Measurements from ENCODE around the gene SERPINB2. TPM values are rescaled to one million over a fixed set of nuclear protein-coding genes. Genes with fewer than 3 reads are reported as not detected.

Gene SERPINB2
- total and polyA plus RNA-seq, 4 donors = 0.25 to 2.0 (median 0.62) TPM

- ATAC-seq (ENCODE audit: low FRiP score) = no peak
- DNase-seq = no peak
- Histone ChIP-seq H3K27ac (ENCODE audit: low read depth in 1 of 2, low read length in 2 of 2) (no peak overlapping the region), H3K4me1 (ENCODE audit: control insufficient read depth in 1 of 2, insufficient read depth in 2 of 2, low read length in 2 of 2) (no peaks in the 10 kb centered on the region), H3K27me3 (ENCODE audit: control insufficient read depth in 1 of 2, insufficient read depth in 2 of 2, low read length in 1 of 2) (no peaks in the 10 kb centered on the region), H3K4me3 (ENCODE audit: low read length in 2 of 2) (no peak overlapping the region), H3K9me3 (ENCODE audit: control insufficient read depth, low read length) (no peaks in the 10 kb centered on the region), H3K36me3 (ENCODE audit: control insufficient read depth in 1 of 2, insufficient read depth in 2 of 2, low read length in 1 of 2) (no peaks in the 10 kb centered on the region)
- intact Hi-C loops (cut with DNase I) = no loop called here
- WGBS, 2 donors = 86 to 90% methylated on average over 4 of the region's 4 CpGs
Observed at GRCh38 chr18:63892566-63892965, 5.1 kb downstream of the SERPINB2 start.

GRCh38 chr18:63894106-63894772 is 6.7 kb downstream of the SERPINB2 start:
- H3K27ac ChIP-seq (ENCODE audit: low read depth in 1 of 2, low read length in 2 of 2) = no peak overlapping the region
- no peak overlapping the region for H3K4me3 ChIP-seq (ENCODE audit: low read length in 2 of 2)
- ATAC-seq (ENCODE audit: low FRiP score) (no peak), DNase-seq (no peak)
- no peaks in the 10 kb centered on the region for H3K4me1 ChIP-seq (ENCODE audit: control insufficient read depth in 1 of 2, insufficient read depth in 2 of 2, low read length in 2 of 2)
- no peaks in the 10 kb centered on the region for H3K9me3 ChIP-seq (ENCODE audit: control insufficient read depth, low read length)
- WGBS, 2 donors = 90 to 93% methylated on average over 6 of the region's 6 CpGs
- no peaks in the 10 kb centered on the region for H3K27me3 ChIP-seq (ENCODE audit: control insufficient read depth in 1 of 2, insufficient read depth in 2 of 2, low read length in 1 of 2)
- no peaks in the 10 kb centered on the region for H3K36me3 ChIP-seq (ENCODE audit: control insufficient read depth in 1 of 2, insufficient read depth in 2 of 2, low read length in 1 of 2)
- intact Hi-C loops (cut with DNase I) = no loop called here

- no peaks in the 10 kb centered on the region for H3K9me3 ChIP-seq (ENCODE audit: control insufficient read depth, low read length)
- intact Hi-C loops (cut with DNase I) = no loop called here
- ATAC-seq (ENCODE audit: low FRiP score) (no peak), DNase-seq (no peak)
- no peak overlapping the region for H3K4me3 ChIP-seq (ENCODE audit: low read length in 2 of 2)
- H3K4me1 ChIP-seq (ENCODE audit: control insufficient read depth in 1 of 2, insufficient read depth in 2 of 2, low read length in 2 of 2) = no peaks in the 10 kb centered on the region
- 72 to 79% methylated on average over 6 of the region's 6 CpGs for WGBS, 2 donors
- no peaks in the 10 kb centered on the region for H3K27me3 ChIP-seq (ENCODE audit: control insufficient read depth in 1 of 2, insufficient read depth in 2 of 2, low read length in 1 of 2)
- no peak overlapping the region for H3K27ac ChIP-seq (ENCODE audit: low read depth in 1 of 2, low read length in 2 of 2)
- H3K36me3 ChIP-seq (ENCODE audit: control insufficient read depth in 1 of 2, insufficient read depth in 2 of 2, low read length in 1 of 2) = no peaks in the 10 kb centered on the region
Observed at GRCh38 chr18:63895190-63895589, 7.7 kb downstream of the SERPINB2 start.

- H3K27ac ChIP-seq (ENCODE audit: low read depth in 1 of 2, low read length in 2 of 2) = no peak overlapping the region
- ATAC-seq (ENCODE audit: low FRiP score) (no peak), DNase-seq (no peak)
- H3K27me3 ChIP-seq (ENCODE audit: control insufficient read depth in 1 of 2, insufficient read depth in 2 of 2, low read length in 1 of 2) = no peaks in the 10 kb centered on the region
- H3K9me3 ChIP-seq (ENCODE audit: control insufficient read depth, low read length) = no peaks in the 10 kb centered on the region
- intact Hi-C loops (cut with DNase I) = no loop called here
- H3K4me1 ChIP-seq (ENCODE audit: control insufficient read depth in 1 of 2, insufficient read depth in 2 of 2, low read length in 2 of 2) = no peaks in the 10 kb centered on the region
- H3K36me3 ChIP-seq (ENCODE audit: control insufficient read depth in 1 of 2, insufficient read depth in 2 of 2, low read length in 1 of 2) = no peaks in the 10 kb centered on the region
- WGBS, 2 donors = 79 to 88% methylated on average over 4 of the region's 4 CpGs
- H3K4me3 ChIP-seq (ENCODE audit: low read length in 2 of 2) = no peak overlapping the region
Observed at GRCh38 chr18:63897072-63897471, 9.6 kb downstream of the SERPINB2 start.

GRCh38 chr18:63899206-63899605 is 11.7 kb downstream of the SERPINB2 start:
- H3K4me1 ChIP-seq (ENCODE audit: control insufficient read depth in 1 of 2, insufficient read depth in 2 of 2, low read length in 2 of 2) = no peaks in the 10 kb centered on the region
- no peak for DNase-seq
- no peak for ATAC-seq (ENCODE audit: low FRiP score)
- intact Hi-C loops (cut with DNase I) = no loop called here
- no peak overlapping the region for H3K4me3 ChIP-seq (ENCODE audit: low read length in 2 of 2)
- H3K9me3 ChIP-seq (ENCODE audit: control insufficient read depth, low read length) = no peaks in the 10 kb centered on the region
- H3K36me3 ChIP-seq (ENCODE audit: control insufficient read depth in 1 of 2, insufficient read depth in 2 of 2, low read length in 1 of 2) = no peaks in the 10 kb centered on the region
- no peak overlapping the region for H3K27ac ChIP-seq (ENCODE audit: low read depth in 1 of 2, low read length in 2 of 2)
- no peaks in the 10 kb centered on the region for H3K27me3 ChIP-seq (ENCODE audit: control insufficient read depth in 1 of 2, insufficient read depth in 2 of 2, low read length in 1 of 2)

- 89 to 90% methylated on average over 1 of the region's 1 CpG for WGBS, 2 donors
- Histone ChIP-seq H3K27ac (ENCODE audit: low read depth in 1 of 2, low read length in 2 of 2) (no peak overlapping the region), H3K4me3 (ENCODE audit: low read length in 2 of 2) (no peak overlapping the region), H3K4me1 (ENCODE audit: control insufficient read depth in 1 of 2, insufficient read depth in 2 of 2, low read length in 2 of 2) (no peaks in the 10 kb centered on the region), H3K36me3 (ENCODE audit: control insufficient read depth in 1 of 2, insufficient read depth in 2 of 2, low read length in 1 of 2) (no peaks in the 10 kb centered on the region), H3K27me3 (ENCODE audit: control insufficient read depth in 1 of 2, insufficient read depth in 2 of 2, low read length in 1 of 2) (peaks cover 0 to 4% of the 10 kb centered on the region in 2 donors), H3K9me3 (ENCODE audit: control insufficient read depth, low read length) (peaks cover 2% of the 10 kb centered on the region)
- intact Hi-C loops (cut with DNase I) = no loop called here
- no peak for DNase-seq
- ATAC-seq (ENCODE audit: low FRiP score) = no peak
Observed at GRCh38 chr18:63903851-63904570, 16.5 kb downstream of the SERPINB2 start.

- intact Hi-C loops (cut with DNase I) = no loop called here
- Histone ChIP-seq H3K27me3 (ENCODE audit: control insufficient read depth in 1 of 2, insufficient read depth in 2 of 2, low read length in 1 of 2) (peaks cover 0 to 4% of the 10 kb centered on the region in 2 donors), H3K36me3 (ENCODE audit: control insufficient read depth in 1 of 2, insufficient read depth in 2 of 2, low read length in 1 of 2) (no peaks in the 10 kb centered on the region), H3K9me3 (ENCODE audit: control insufficient read depth, low read length) (peaks cover 2% of the 10 kb centered on the region), H3K27ac (ENCODE audit: low read depth in 1 of 2, low read length in 2 of 2) (no peak overlapping the region), H3K4me1 (ENCODE audit: control insufficient read depth in 1 of 2, insufficient read depth in 2 of 2, low read length in 2 of 2) (no peaks in the 10 kb centered on the region), H3K4me3 (ENCODE audit: low read length in 2 of 2) (no peak overlapping the region)
- ATAC-seq (ENCODE audit: low FRiP score) (no peak), DNase-seq (no peak)
- 40 to 61% methylated on average over 1 of the region's 1 CpG for WGBS, 2 donors
Observed at GRCh38 chr18:63904694-63905093, 17.2 kb downstream of the SERPINB2 start.

- Histone ChIP-seq H3K9me3 (ENCODE audit: control insufficient read depth, low read length) (peaks cover 2% of the 10 kb centered on the region), H3K4me1 (ENCODE audit: control insufficient read depth in 1 of 2, insufficient read depth in 2 of 2, low read length in 2 of 2) (no peaks in the 10 kb centered on the region), H3K4me3 (ENCODE audit: low read length in 2 of 2) (no peak overlapping the region), H3K36me3 (ENCODE audit: control insufficient read depth in 1 of 2, insufficient read depth in 2 of 2, low read length in 1 of 2) (no peaks in the 10 kb centered on the region), H3K27ac (ENCODE audit: low read depth in 1 of 2, low read length in 2 of 2) (no peak overlapping the region), H3K27me3 (ENCODE audit: control insufficient read depth in 1 of 2, insufficient read depth in 2 of 2, low read length in 1 of 2) (peaks cover 0 to 4% of the 10 kb centered on the region in 2 donors)
- DNase-seq (no peak), ATAC-seq (ENCODE audit: low FRiP score) (no peak)
- intact Hi-C loops (cut with DNase I) = no loop called here
- 95 to 98% methylated on average over 2 of the region's 2 CpGs for WGBS, 2 donors
Observed at GRCh38 chr18:63905361-63905760, 17.9 kb downstream of the SERPINB2 start.

GRCh38 chr18:63906056-63906455 is 18.6 kb downstream of the SERPINB2 start:
- no peaks in the 10 kb centered on the region for H3K4me1 ChIP-seq (ENCODE audit: control insufficient read depth in 1 of 2, insufficient read depth in 2 of 2, low read length in 2 of 2)
- WGBS, 2 donors = 92 to 93% methylated on average over 1 of the region's 1 CpG

More at GRCh38 chr18:63906056-63906455, 18.6 kb downstream of the SERPINB2 start:
- Histone ChIP-seq H3K9me3 (ENCODE audit: control insufficient read depth, low read length) (peaks cover 2% of the 10 kb centered on the region), H3K36me3 (ENCODE audit: control insufficient read depth in 1 of 2, insufficient read depth in 2 of 2, low read length in 1 of 2) (no peaks in the 10 kb centered on the region), H3K4me3 (ENCODE audit: low read length in 2 of 2) (no peak overlapping the region), H3K27me3 (ENCODE audit: control insufficient read depth in 1 of 2, insufficient read depth in 2 of 2, low read length in 1 of 2) (peaks cover 0 to 4% of the 10 kb centered on the region in 2 donors), H3K27ac (ENCODE audit: low read depth in 1 of 2, low read length in 2 of 2) (no peak overlapping the region)
- DNase-seq (no peak), ATAC-seq (ENCODE audit: low FRiP score) (no peak)
- intact Hi-C loops (cut with DNase I) = no loop called here

Data from aorta (tissue), 5 donors.